ENCODE results near the gene LONP1.

Gene LONP1

GRCh38 chr19:5677580-5677979, 42.4 kb downstream of the LONP1 start:
- DNase-seq = no peak

- DNase-seq = no peak
Measured at GRCh38 chr19:5677136-5677535, 42.8 kb downstream of the LONP1 start.

- DNase-seq = no peak
Measured at GRCh38 chr19:5676772-5677105, 43.2 kb downstream of the LONP1 start.

GRCh38 chr19:5676105-5676771, 43.7 kb downstream of the LONP1 start:
- no peak for DNase-seq

GRCh38 chr19:5674714-5675113, 45.2 kb downstream of the LONP1 start:
- no peak for DNase-seq

GRCh38 chr19:5673752-5674151, 46.2 kb downstream of the LONP1 start:
- DNase-seq = no peak

- no peak for DNase-seq
Measured at GRCh38 chr19:5672708-5673459, 47.1 kb downstream of the LONP1 start.

- DNase-seq = no peak
Measured at GRCh38 chr19:5671600-5671999, 48.3 kb downstream of the LONP1 start.

- DNase-seq = no peak
Measured at GRCh38 chr19:5669212-5669611, 50.7 kb downstream of the LONP1 start.

- no peak for DNase-seq
Measured at GRCh38 chr19:5667751-5668271, 52.1 kb downstream of the LONP1 start.

GRCh38 chr19:5666921-5667610, 52.9 kb downstream of the LONP1 start:
- DNase-seq = no peak

GRCh38 chr19:5665781-5666513, 54.0 kb downstream of the LONP1 start:
- DNase-seq = no peak

- DNase-seq = no peak
Measured at GRCh38 chr19:5664515-5664914, 55.4 kb downstream of the LONP1 start.

- no peak for DNase-seq
Measured at GRCh38 chr19:5663904-5664303, 56.0 kb downstream of the LONP1 start.

GRCh38 chr19:5661483-5661882, 58.5 kb downstream of the LONP1 start:
- DNase-seq = no peak

GRCh38 chr19:5655412-5655811, 64.5 kb downstream of the LONP1 start:
- no peak for DNase-seq

- no peak for DNase-seq
Measured at GRCh38 chr19:5654931-5655330, 65.0 kb downstream of the LONP1 start.

GRCh38 chr19:5652261-5652660, 67.7 kb downstream of the LONP1 start:
- no peak for DNase-seq

GRCh38 chr19:5651361-5651760, 68.6 kb downstream of the LONP1 start:
- DNase-seq = no peak

- DNase-seq = no peak
Measured at GRCh38 chr19:5648464-5648863, 71.5 kb downstream of the LONP1 start.

- no peak for DNase-seq
Measured at GRCh38 chr19:5646703-5647102, 73.2 kb downstream of the LONP1 start.

GRCh38 chr19:5645409-5645808, 74.5 kb downstream of the LONP1 start:
- DNase-seq = peak; percentile 13

- DNase-seq = no peak
Measured at GRCh38 chr19:5644037-5644436, 75.9 kb downstream of the LONP1 start.
